ENCODE data around the gene APC2. TPM values are rescaled to one million over a fixed set of nuclear protein-coding genes. Genes with fewer than 3 reads are reported as not detected.

APC2 gene
- total and polyA plus RNA-seq, 2 donors (not counting 1 experiment from before 2014, with no cell fraction given) = 0.12 to 0.16 TPM

GRCh38 chr19:1522061-1522460 lies 72.1 kb downstream of the APC2 start:
- Mint-ChIP-seq H3K27ac (no peak overlapping the region), H3K9me3 (ENCODE audit: insufficient read depth) (no peaks in the 10 kb centered on the region), H3K4me3 (no peak overlapping the region), H3K27me3 (peaks cover 32% of the 10 kb centered on the region), H3K4me1 (peaks cover 7% of the 10 kb centered on the region)
- POLR2A ChIA-PET = interaction anchor here (0.7 kb wide), 1 partner anchor 176 kb away, joined by 3 read pairs; no protein-coding TSS in a partner anchor
- TF ChIP-seq, protein P1, sequence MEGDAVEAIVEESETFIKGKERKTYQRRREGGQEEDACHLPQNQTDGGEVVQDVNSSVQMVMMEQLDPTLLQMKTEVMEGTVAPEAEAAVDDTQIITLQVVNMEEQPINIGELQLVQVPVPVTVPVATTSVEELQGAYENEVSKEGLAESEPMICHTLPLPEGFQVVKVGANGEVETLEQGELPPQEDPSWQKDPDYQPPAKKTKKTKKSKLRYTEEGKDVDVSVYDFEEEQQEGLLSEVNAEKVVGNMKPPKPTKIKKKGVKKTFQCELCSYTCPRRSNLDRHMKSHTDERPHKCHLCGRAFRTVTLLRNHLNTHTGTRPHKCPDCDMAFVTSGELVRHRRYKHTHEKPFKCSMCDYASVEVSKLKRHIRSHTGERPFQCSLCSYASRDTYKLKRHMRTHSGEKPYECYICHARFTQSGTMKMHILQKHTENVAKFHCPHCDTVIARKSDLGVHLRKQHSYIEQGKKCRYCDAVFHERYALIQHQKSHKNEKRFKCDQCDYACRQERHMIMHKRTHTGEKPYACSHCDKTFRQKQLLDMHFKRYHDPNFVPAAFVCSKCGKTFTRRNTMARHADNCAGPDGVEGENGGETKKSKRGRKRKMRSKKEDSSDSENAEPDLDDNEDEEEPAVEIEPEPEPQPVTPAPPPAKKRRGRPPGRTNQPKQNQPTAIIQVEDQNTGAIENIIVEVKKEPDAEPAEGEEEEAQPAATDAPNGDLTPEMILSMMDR (IDR thresholded peaks at IDR 0.05) = no peak
- TF ChIP-seq EZH2 (IDR thresholded peaks at IDR 0.05; ENCODE audit: borderline replicate concordance, insufficient read depth, low read depth, low read length, poor library complexity, severe bottlenecking) = no peak
- 77% methylated on average over 7 of the region's 10 CpGs for WGBS (ENCODE audit: insufficient coverage)
- H3K4me2 ChIP-seq (replicated peaks; ENCODE audit: low read depth, low read length, poor library complexity, severe bottlenecking) = no peak overlapping the region
- H3K79me2 ChIP-seq (ENCODE audit: control insufficient read depth, insufficient read depth, low read length) = no peaks in the 10 kb centered on the region
- H3K27ac ChIP-seq (ENCODE audit: low read length in 2 of 2) = no peak overlapping the region
- H3K4me3 ChIP-seq (ENCODE audit: control extremely low read depth in 1 of 5, extremely low read depth in 1 of 5, insufficient read depth in 1 of 5, low read depth in 2 of 5, low read length in 4 of 5) = no peak overlapping the region
- DNase-seq (no peak), ATAC-seq (ENCODE audit: low read depth) (no peak)
- peaks cover 0 to 38% (median 18%) of the 10 kb centered on the region in 4 experiments for H3K27me3 ChIP-seq (replicated peaks in 1 of 4; ENCODE audit: control extremely low read depth in 1 of 4, control insufficient read depth in 3 of 4, insufficient read depth in 4 of 4, low read length in 3 of 4)
- H3K9me3 ChIP-seq (ENCODE audit: control extremely low read depth in 1 of 3, control insufficient read depth in 2 of 3, insufficient read depth in 1 of 3, low read length in 2 of 3) = peaks cover 0 to 14% (median 0%) of the 10 kb centered on the region in 3 donors
- no peak overlapping the region for H2AFZ ChIP-seq (ENCODE audit: insufficient read depth, low read depth, low read length, poor library complexity, severe bottlenecking)
- H3K36me3 ChIP-seq (replicated peaks in 1 of 2; ENCODE audit: control extremely low read depth in 1 of 2, control insufficient read depth in 1 of 2, extremely low read depth in 1 of 2, insufficient read depth in 2 of 2, low read length in 1 of 2) = no peaks in the 10 kb centered on the region
- H3K9ac ChIP-seq (ENCODE audit: low read length) = no peak overlapping the region
- H3K4me1 ChIP-seq (ENCODE audit: control insufficient read depth in 2 of 2, insufficient read depth in 2 of 2, low read length in 2 of 2) = peaks cover 3 to 8% of the 10 kb centered on the region in 2 donors
- H4K20me1 ChIP-seq (ENCODE audit: control insufficient read depth, insufficient read depth, low read length, poor library complexity, severe bottlenecking) = no peaks in the 10 kb centered on the region
- CTCF ChIA-PET = no interaction called here
- intact Hi-C loops (cut with micrococcal nuclease) = no loop called here

DNA sequence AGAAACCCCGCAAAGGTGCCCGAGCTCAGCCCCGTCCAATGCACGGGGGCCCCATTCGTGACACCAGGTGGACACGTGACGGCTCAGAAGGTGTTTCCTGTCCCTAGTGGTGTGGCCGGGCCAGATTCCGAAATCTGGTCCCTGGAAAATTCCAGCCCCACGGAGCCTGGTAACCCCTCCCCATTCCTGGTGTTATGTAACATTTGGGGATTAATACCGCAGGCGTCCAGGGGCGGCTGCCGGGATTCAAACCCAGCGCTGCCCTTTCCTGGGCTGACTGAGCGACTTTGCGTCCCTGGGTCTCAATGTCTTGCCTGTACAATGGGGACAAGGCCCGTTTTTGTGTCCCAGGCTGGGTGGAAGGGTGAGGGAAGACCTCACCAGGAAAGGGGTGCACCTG lies 72.9 kb downstream of the APC2 start:
- ATAC-seq (ENCODE audit: low read depth) (no peak), DNase-seq (no peak)
- H4K20me1 ChIP-seq (ENCODE audit: control insufficient read depth, insufficient read depth, low read length, poor library complexity, severe bottlenecking) = no peaks in the 10 kb centered on the region
- H3K9me3 Mint-ChIP-seq (ENCODE audit: insufficient read depth) = no peaks in the 10 kb centered on the region
- no peaks in the 10 kb centered on the region for H3K79me2 ChIP-seq (ENCODE audit: control insufficient read depth, insufficient read depth, low read length)
- no peak overlapping the region for H3K4me3 Mint-ChIP-seq
- H3K36me3 ChIP-seq (replicated peaks in 1 of 2; ENCODE audit: control extremely low read depth in 1 of 2, control insufficient read depth in 1 of 2, extremely low read depth in 1 of 2, insufficient read depth in 2 of 2, low read length in 1 of 2) = no peaks in the 10 kb centered on the region
- intact Hi-C loops (cut with micrococcal nuclease) = no loop called here
- no peak for TF ChIP-seq EZH2 (IDR thresholded peaks at IDR 0.05; ENCODE audit: borderline replicate concordance, insufficient read depth, low read depth, low read length, poor library complexity, severe bottlenecking)
- TF ChIP-seq, protein P1 (IDR thresholded peaks at IDR 0.05) = no peak
- no peak overlapping the region for H3K4me2 ChIP-seq (replicated peaks; ENCODE audit: low read depth, low read length, poor library complexity, severe bottlenecking)
- H3K9me3 ChIP-seq (ENCODE audit: control extremely low read depth in 1 of 3, control insufficient read depth in 2 of 3, insufficient read depth in 1 of 3, low read length in 2 of 3) = peaks cover 0 to 14% (median 0%) of the 10 kb centered on the region in 3 donors
- H3K4me3 ChIP-seq (ENCODE audit: control extremely low read depth in 1 of 5, extremely low read depth in 1 of 5, insufficient read depth in 1 of 5, low read depth in 2 of 5, low read length in 4 of 5) = no peak overlapping the region
- H3K4me1 Mint-ChIP-seq = peaks cover 7% of the 10 kb centered on the region
- peaks cover 35% of the 10 kb centered on the region for H3K27me3 Mint-ChIP-seq
- WGBS (ENCODE audit: insufficient coverage) = 74% methylated on average over 16 of the region's 18 CpGs
- POLR2A ChIA-PET = no interaction called here
- H3K4me1 ChIP-seq (ENCODE audit: control insufficient read depth in 2 of 2, insufficient read depth in 2 of 2, low read length in 2 of 2) = peaks cover 3 to 8% of the 10 kb centered on the region in 2 donors
- no peak overlapping the region for H3K27ac Mint-ChIP-seq
- CTCF ChIA-PET = no interaction called here
- H3K27me3 ChIP-seq (replicated peaks in 1 of 4; ENCODE audit: control extremely low read depth in 1 of 4, control insufficient read depth in 3 of 4, insufficient read depth in 4 of 4, low read length in 3 of 4) = peaks cover 0 to 42% (median 18%) of the 10 kb centered on the region in 4 experiments
- H2AFZ ChIP-seq (ENCODE audit: insufficient read depth, low read depth, low read length, poor library complexity, severe bottlenecking) = no peak overlapping the region
- H3K9ac ChIP-seq (ENCODE audit: low read length) = no peak overlapping the region
- no peak overlapping the region for H3K27ac ChIP-seq (ENCODE audit: low read length in 2 of 2)

Other genes with a start within 250 kb of the APC2 start
- gene STK11, start 244.3 kb upstream of the APC2 start, total RNA-seq = 89.9 and 91.8 TPM in 2 replicates
- 82.9 and 87.9 TPM in 2 replicates for gene STK11, start 244.3 kb upstream of the APC2 start, polyA plus RNA-seq
- gene CBARP, start 212.1 kb upstream of the APC2 start, total RNA-seq = 0.12 TPM in 1 of 2 replicates, not detected in the other
- not detected in 2 replicates for gene CBARP, start 212.1 kb upstream of the APC2 start, polyA plus RNA-seq
- gene ATP5F1D, start 208.4 kb upstream of the APC2 start, total RNA-seq = 131 and 150 TPM in 2 replicates
- 145 and 166 TPM in 2 replicates for gene ATP5F1D, start 208.4 kb upstream of the APC2 start, polyA plus RNA-seq
- 97.8 and 98.5 TPM in 2 replicates for gene MIDN, start 201.5 kb upstream of the APC2 start, total RNA-seq
- 120 and 156 TPM in 2 replicates for gene MIDN, start 201.5 kb upstream of the APC2 start, polyA plus RNA-seq
- gene CIRBP, start 180.8 kb upstream of the APC2 start, total RNA-seq = 643 and 648 TPM in 2 replicates
- gene CIRBP, start 180.8 kb upstream of the APC2 start, polyA plus RNA-seq = 1,164 and 1,418 TPM in 2 replicates
- gene FAM174C, start 174.6 kb upstream of the APC2 start, total RNA-seq = 34.5 and 41.1 TPM in 2 replicates
- gene FAM174C, start 174.6 kb upstream of the APC2 start, polyA plus RNA-seq = 45.1 and 70.6 TPM in 2 replicates
- gene EFNA2, start 164.2 kb upstream of the APC2 start, total RNA-seq = not detected in 2 replicates
- gene EFNA2, start 164.2 kb upstream of the APC2 start, polyA plus RNA-seq = not detected in 2 replicates
- gene NDUFS7, start 66.2 kb upstream of the APC2 start, total RNA-seq = 58.8 and 59.0 TPM in 2 replicates
- gene NDUFS7, start 66.2 kb upstream of the APC2 start, polyA plus RNA-seq = 84.5 and 141 TPM in 2 replicates
- gene GAMT, start 48.6 kb upstream of the APC2 start, total RNA-seq = 8.8 and 9.0 TPM in 2 replicates
- gene GAMT, start 48.6 kb upstream of the APC2 start, polyA plus RNA-seq = 11.4 and 12.1 TPM in 2 replicates
- 119 and 125 TPM in 2 replicates for gene DAZAP1, start 42.5 kb upstream of the APC2 start, total RNA-seq
- gene DAZAP1, start 42.5 kb upstream of the APC2 start, polyA plus RNA-seq = 54.8 and 66.4 TPM in 2 replicates
- gene RPS15, start 11.7 kb upstream of the APC2 start, total RNA-seq = 1,488 and 1,520 TPM in 2 replicates
- 6,007 and 10,599 TPM in 2 replicates for gene RPS15, start 11.7 kb upstream of the APC2 start, polyA plus RNA-seq
- 68.1 and 68.3 TPM in 2 replicates for gene C19orf25, start 29.1 kb downstream of the APC2 start, total RNA-seq
- gene C19orf25, start 29.1 kb downstream of the APC2 start, polyA plus RNA-seq = 25.9 and 34.2 TPM in 2 replicates
- 1.3 and 1.7 TPM in 2 replicates for gene PCSK4, start 40.2 kb downstream of the APC2 start, total RNA-seq
- 1.1 and 1.9 TPM in 2 replicates for gene PCSK4, start 40.2 kb downstream of the APC2 start, polyA plus RNA-seq
- gene REEP6, start 41.1 kb downstream of the APC2 start, total RNA-seq = 0.66 and 1.1 TPM in 2 replicates
- 0.46 and 0.64 TPM in 2 replicates for gene REEP6, start 41.1 kb downstream of the APC2 start, polyA plus RNA-seq
- not detected in 2 replicates for gene ADAMTSL5, start 62.9 kb downstream of the APC2 start, total RNA-seq
- 0.09 and 0.56 TPM in 2 replicates for gene ADAMTSL5, start 62.9 kb downstream of the APC2 start, polyA plus RNA-seq
- not detected in 2 replicates for gene PLK5, start 74.0 kb downstream of the APC2 start, total RNA-seq
- not detected in 2 replicates for gene PLK5, start 74.0 kb downstream of the APC2 start, polyA plus RNA-seq
- gene MEX3D, start 118.2 kb downstream of the APC2 start, total RNA-seq = 3.0 and 4.2 TPM in 2 replicates
- gene MEX3D, start 118.2 kb downstream of the APC2 start, polyA plus RNA-seq = 0.69 and 0.73 TPM in 2 replicates
- gene MBD3, start 142.7 kb downstream of the APC2 start, total RNA-seq = 84.6 and 87.6 TPM in 2 replicates
- gene MBD3, start 142.7 kb downstream of the APC2 start, polyA plus RNA-seq = 48.1 and 60.7 TPM in 2 replicates
- gene UQCR11, start 155.3 kb downstream of the APC2 start, total RNA-seq = 66.8 and 73.7 TPM in 2 replicates
- 41.2 and 59.5 TPM in 2 replicates for gene UQCR11, start 155.3 kb downstream of the APC2 start, polyA plus RNA-seq
- 263 and 278 TPM in 2 replicates for gene TCF3, start 202.5 kb downstream of the APC2 start, total RNA-seq
- 574 and 588 TPM in 2 replicates for gene TCF3, start 202.5 kb downstream of the APC2 start, polyA plus RNA-seq